Measurements from ENCODE around the gene STAC2. TPM values are rescaled to one million over a fixed set of nuclear protein-coding genes. Genes with fewer than 3 reads are reported as not detected.

Gene STAC2
- total RNA-seq, 6 donors from 2014 or later, result 0.24 to 1.1 (median 0.48) TPM; not detected in 2

DNA sequence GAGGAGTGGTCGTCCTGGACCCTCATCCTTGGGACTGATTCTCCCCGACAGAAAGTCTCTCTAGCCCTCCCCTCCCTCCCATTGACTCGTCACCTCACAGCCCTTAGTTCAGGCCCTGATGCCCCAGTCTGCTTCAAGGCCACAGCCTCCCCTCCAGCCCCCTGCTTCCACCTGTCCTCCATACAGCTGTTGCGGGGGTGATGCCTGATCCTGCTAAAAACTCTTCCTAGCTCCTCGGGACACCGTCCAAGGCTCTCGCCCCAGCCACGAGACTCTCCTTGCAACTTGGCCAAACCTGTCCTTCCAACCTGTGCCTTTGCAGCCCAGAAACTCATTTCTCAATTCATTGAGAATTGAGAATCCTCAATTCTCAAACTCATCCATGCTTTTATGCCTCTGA, 6.8 kb downstream of the STAC2 start:
- H3K27ac ChIP-seq, result peak overlapping the region in 1 of 4 donors; percentile 62
- no peaks in the 10 kb centered on the region for H3K27me3 ChIP-seq
- no peak for DNase-seq
- no peak for ATAC-seq (ENCODE audit: low FRiP score in 2 of 2)
- 62 to 68% methylated on average over 8 of the region's 8 CpGs for WGBS, 2 donors
- no peaks in the 10 kb centered on the region for H3K9me3 ChIP-seq
- TF ChIP-seq, protein P1, sequence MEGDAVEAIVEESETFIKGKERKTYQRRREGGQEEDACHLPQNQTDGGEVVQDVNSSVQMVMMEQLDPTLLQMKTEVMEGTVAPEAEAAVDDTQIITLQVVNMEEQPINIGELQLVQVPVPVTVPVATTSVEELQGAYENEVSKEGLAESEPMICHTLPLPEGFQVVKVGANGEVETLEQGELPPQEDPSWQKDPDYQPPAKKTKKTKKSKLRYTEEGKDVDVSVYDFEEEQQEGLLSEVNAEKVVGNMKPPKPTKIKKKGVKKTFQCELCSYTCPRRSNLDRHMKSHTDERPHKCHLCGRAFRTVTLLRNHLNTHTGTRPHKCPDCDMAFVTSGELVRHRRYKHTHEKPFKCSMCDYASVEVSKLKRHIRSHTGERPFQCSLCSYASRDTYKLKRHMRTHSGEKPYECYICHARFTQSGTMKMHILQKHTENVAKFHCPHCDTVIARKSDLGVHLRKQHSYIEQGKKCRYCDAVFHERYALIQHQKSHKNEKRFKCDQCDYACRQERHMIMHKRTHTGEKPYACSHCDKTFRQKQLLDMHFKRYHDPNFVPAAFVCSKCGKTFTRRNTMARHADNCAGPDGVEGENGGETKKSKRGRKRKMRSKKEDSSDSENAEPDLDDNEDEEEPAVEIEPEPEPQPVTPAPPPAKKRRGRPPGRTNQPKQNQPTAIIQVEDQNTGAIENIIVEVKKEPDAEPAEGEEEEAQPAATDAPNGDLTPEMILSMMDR (IDR thresholded peaks at IDR 0.05), result no peak
- TF ChIP-seq POLR2AphosphoS5 (IDR thresholded peaks at IDR 0.05) (no peak), POLR2A (IDR thresholded peaks at IDR 0.05) (no peak), EP300 (IDR thresholded peaks at IDR 0.05) (no peak)
- no peaks in the 10 kb centered on the region for H3K36me3 ChIP-seq
- peaks cover 0 to 6% (median 2%) of the 10 kb centered on the region in 4 donors for H3K4me1 ChIP-seq
- no peak overlapping the region for H3K4me3 ChIP-seq

DNA sequence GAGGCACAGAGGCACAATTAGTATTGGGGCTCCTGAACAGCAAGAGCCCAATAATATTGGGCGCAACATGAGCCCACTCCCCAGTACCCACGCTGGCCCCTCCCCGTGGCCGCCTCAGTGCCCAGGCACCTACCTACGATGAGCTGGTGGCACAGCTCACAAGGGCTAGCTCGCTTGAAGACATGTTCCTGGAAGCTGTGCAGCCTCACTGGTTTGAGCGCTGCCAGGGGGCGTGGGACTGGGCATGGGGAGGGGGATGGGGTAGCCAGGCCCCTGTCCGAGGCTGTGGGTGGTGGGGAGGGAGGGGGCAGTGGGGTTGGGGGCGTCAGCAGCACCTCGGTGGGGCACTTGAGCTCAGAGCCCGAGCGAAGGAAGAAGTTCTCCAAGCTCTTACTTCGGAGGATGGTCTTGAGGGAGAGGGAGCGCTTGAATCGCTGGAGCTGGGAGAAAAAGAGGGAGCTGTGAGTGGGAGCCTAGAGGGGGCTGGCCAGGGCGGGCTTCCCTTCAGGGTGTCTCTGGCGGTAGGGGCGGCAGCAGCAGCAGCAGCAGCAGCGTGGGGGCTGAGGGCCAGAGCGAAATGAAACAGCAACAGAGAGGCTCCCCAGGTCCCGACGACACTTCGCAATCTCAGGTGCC, 7.9 kb downstream of the STAC2 start:
- Histone ChIP-seq H3K27ac (no peak overlapping the region), H3K9me3 (no peaks in the 10 kb centered on the region), H3K4me1 (peaks cover 0 to 11% (median 5%) of the 10 kb centered on the region in 4 donors), H3K27me3 (no peaks in the 10 kb centered on the region), H3K4me3 (no peak overlapping the region), H3K36me3 (no peaks in the 10 kb centered on the region)
- DNase-seq (no peak), ATAC-seq (ENCODE audit: low FRiP score in 2 of 2) (no peak)
- 21 to 30% methylated on average over 13 to 21 of the region's 24 CpGs for WGBS, 2 donors
- no peak for TF ChIP-seq POLR2A (IDR thresholded peaks at IDR 0.05)

DNA sequence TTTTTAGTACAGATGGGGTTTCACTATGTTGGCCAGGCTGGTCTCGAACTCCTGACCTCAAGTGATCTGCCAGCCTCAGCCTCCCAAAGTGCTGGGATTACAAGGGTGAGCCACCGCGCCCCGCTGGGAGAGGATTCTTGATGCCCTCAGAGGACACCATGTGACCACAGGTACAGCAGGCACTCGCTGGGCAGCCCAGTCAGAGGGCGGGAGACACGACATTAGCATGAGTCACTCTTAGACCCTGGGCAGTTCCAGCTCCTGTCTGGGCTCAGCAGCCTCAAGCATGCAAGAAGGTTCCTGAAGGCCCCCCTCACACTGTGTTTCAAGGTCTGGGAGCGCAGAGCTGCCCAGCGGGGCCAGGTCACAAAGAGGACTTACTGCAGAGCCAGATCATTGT, 11.9 kb downstream of the STAC2 start:
- peak in 1 of 2 donors; percentile 49 for ATAC-seq (ENCODE audit: low FRiP score in 2 of 2)
- Histone ChIP-seq H3K9me3 (no peaks in the 10 kb centered on the region), H3K36me3 (no peaks in the 10 kb centered on the region), H3K4me3 (no peak overlapping the region), H3K27ac (peak overlapping the region in 2 of 4 donors; percentile 71 to 81), H3K27me3 (peaks cover 0 to 6% (median 0%) of the 10 kb centered on the region in 4 donors), H3K4me1 (peaks cover 16 to 42% (median 26%) of the 10 kb centered on the region in 4 donors)
- WGBS, 2 donors, result 67 to 78% methylated on average over 7 to 9 of the region's 9 CpGs
- TF ChIP-seq POLR2A (IDR thresholded peaks at IDR 0.05) (peak in 1 of 4 donors; percentile 11), EP300 (IDR thresholded peaks at IDR 0.05) (no peak), POLR2AphosphoS5 (IDR thresholded peaks at IDR 0.05) (peak in 1 of 2 donors; percentile 22)
- TF ChIP-seq, protein P1 (IDR thresholded peaks at IDR 0.05), result no peak
- DNase-seq, result peak in 1 of 2 donors; percentile 91

DNA sequence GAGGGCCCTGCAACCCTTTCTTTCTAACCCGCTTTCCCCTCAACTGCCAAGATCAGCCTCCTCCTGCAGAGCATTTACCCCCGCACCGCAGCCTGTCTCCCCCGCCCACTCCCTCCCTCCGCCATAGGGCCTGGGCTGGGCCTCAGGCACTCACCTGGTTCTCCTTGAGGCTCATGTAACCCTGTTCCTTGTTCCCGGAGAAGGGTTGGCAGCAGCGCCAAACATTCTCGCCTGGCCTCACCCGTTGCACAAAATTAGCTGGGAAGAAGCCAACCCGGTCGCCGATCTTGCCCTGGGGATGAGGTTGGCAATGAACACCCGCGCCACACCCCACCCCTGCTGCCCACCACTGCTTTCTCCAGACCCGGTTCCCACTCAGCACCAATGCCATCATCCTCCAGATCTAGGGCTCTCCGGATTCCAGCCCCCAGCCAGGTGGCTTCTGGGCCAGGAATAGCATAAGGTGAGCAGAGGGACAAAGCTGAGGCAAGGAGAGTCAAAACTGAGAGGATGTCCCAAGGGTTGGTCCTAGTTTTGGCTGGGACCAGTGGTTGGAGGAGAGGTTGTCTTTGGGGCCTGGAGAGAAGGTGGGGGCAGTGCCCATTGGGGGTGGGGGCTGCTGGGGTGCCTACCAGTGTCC, 12.8 kb downstream of the STAC2 start:
- peak in 1 of 2 donors; percentile 80 for ATAC-seq (ENCODE audit: low FRiP score in 2 of 2)
- H3K4me3 ChIP-seq, result no peak overlapping the region
- DNase-seq, result peak in 1 of 2 donors; percentile 90
- H3K27ac ChIP-seq, result peak overlapping the region in 3 of 4 donors; percentile 29 to 81 (median 71)
- 51 to 60% methylated on average over 15 to 16 of the region's 16 CpGs for WGBS, 2 donors
- TF ChIP-seq POLR2AphosphoS5 (IDR thresholded peaks at IDR 0.05) (peak in 1 of 2 donors; percentile 22), POLR2A (IDR thresholded peaks at IDR 0.05) (peak in 1 of 4 donors; percentile 18)
- TF ChIP-seq, protein P1 (IDR thresholded peaks at IDR 0.05), result no peak
- H3K9me3 ChIP-seq, result no peaks in the 10 kb centered on the region
- peaks cover 0 to 6% (median 0%) of the 10 kb centered on the region in 4 donors for H3K27me3 ChIP-seq
- no peaks in the 10 kb centered on the region for H3K36me3 ChIP-seq
- H3K4me1 ChIP-seq, result peaks cover 17 to 51% (median 31%) of the 10 kb centered on the region in 4 donors

DNA sequence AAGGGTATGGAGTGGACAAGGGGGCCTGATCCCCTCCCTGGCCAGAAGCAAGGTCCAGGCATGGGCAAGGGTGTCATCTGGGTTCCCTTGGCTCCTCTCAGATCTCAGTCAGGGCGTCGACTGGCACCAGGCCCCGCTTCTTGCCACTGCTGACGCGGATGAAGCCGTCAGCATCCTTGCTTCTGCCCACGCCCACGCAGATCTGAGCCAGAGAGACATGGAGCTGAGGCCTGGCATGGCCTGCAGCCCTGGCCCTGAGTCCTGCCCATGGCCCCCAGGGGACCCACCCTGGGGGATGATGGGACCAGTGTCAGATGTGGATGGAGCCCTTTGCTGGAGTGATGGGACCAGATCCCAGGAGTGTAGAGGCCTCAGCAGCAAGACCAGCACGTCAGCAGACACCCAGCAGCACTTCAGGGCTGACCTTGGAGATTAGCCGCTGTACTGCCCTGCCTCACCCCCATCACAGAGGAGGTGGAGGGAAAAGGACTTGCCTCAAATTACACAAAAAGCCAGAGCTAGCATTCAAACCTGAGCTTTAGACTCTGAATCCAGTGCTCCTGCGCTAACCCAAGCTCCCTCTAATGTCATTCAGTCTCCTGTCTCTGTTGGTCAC, 13.4 kb downstream of the STAC2 start:
- Histone ChIP-seq H3K27me3 (peaks cover 0 to 6% (median 0%) of the 10 kb centered on the region in 4 donors), H3K4me1 (peaks cover 17 to 56% (median 31%) of the 10 kb centered on the region in 4 donors), H3K36me3 (no peaks in the 10 kb centered on the region), H3K9me3 (no peaks in the 10 kb centered on the region), H3K4me3 (no peak overlapping the region), H3K27ac (peak overlapping the region in 3 of 4 donors; percentile 29 to 81 (median 71))
- no peak for TF ChIP-seq EP300 (IDR thresholded peaks at IDR 0.05)
- 57 to 79% methylated on average over 3 to 11 of the region's 11 CpGs for WGBS, 2 donors
- DNase-seq (no peak), ATAC-seq (ENCODE audit: low FRiP score in 2 of 2) (no peak)

All from upper lobe of left lung (tissue), 6 donors.